Fibroblast of lung (primary cell): ENCODE data around the gene CCDC82.

Experiments used
- EZH2 ChIP-seq: IDR thresholded peaks from 2 replicates; pipeline ENCODE4 v1.5.1; 2012; ENCODE audit warnings: low read length, control low read depth, mild to moderate bottlenecking; ENCODE audit errors: missing control alignments
- TF ChIP-seq, protein P1 (sequence below), 2 donors: IDR thresholded peaks in 1 of 2; conservative IDR thresholded peaks in 1 of 2; 1 replicate in 1 of 2; 2 replicates in 1 of 2; pipeline ENCODE4 v1.5.1; 2011 to 2012; ENCODE audit warnings: low read length in 2 of 2, control low read depth in 1 of 2, inconsistent platforms in 1 of 2, low read depth in 1 of 2, mild to moderate bottlenecking in 1 of 2

DNA sequence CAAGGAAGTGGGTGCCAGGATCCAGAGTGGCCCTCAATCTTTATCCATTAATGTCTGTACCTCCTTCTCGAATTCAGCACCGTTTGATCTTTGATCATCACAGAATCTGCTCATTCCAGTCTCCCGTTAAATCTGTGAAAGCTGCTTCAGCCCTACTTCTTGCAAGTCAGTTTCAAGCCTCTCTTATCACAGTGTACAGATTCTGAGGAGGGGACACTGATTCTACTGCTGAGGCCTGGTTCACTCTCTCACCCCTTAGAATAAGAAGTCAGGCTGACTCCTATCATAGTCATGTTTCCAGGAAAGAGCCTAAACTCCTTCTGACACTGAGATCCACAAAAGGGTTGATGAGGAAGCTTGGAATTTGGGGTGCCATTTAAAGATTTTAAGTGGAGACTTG, 85.7 kb downstream of the CCDC82 start:
- no peak for TF ChIP-seq EZH2
- TF ChIP-seq, protein P1, sequence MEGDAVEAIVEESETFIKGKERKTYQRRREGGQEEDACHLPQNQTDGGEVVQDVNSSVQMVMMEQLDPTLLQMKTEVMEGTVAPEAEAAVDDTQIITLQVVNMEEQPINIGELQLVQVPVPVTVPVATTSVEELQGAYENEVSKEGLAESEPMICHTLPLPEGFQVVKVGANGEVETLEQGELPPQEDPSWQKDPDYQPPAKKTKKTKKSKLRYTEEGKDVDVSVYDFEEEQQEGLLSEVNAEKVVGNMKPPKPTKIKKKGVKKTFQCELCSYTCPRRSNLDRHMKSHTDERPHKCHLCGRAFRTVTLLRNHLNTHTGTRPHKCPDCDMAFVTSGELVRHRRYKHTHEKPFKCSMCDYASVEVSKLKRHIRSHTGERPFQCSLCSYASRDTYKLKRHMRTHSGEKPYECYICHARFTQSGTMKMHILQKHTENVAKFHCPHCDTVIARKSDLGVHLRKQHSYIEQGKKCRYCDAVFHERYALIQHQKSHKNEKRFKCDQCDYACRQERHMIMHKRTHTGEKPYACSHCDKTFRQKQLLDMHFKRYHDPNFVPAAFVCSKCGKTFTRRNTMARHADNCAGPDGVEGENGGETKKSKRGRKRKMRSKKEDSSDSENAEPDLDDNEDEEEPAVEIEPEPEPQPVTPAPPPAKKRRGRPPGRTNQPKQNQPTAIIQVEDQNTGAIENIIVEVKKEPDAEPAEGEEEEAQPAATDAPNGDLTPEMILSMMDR (conservative IDR thresholded peaks at IDR 0.05 in 1 of 2, IDR thresholded peaks at IDR 0.05 in 1 of 2; ENCODE audit: low read depth in 1 of 2, low read length in 2 of 2) = no peak
